Heart left ventricle (tissue), 16 donors: Measurements from ENCODE around the gene NPAS2. TPM values are rescaled to one million over a fixed set of nuclear protein-coding genes. Genes with fewer than 3 reads are reported as not detected.

Experiments used
- ATAC-seq, 4 donors: fragments of 200-7000 bp; cut with Tn5 transposase; one replicate each; pipeline ENCODE4 v1.9.1; 2020 to 2022; ENCODE audit warnings: moderate library complexity in 4 of 4, mild to moderate bottlenecking in 3 of 4, moderate number of reproducible peaks in 1 of 4
- DNase-seq, 5 donors: peaks; one replicate each; pipeline ENCODE4 v3.0.0-alpha.2; 2020
- H3K27ac ChIP-seq, 12 donors: fragments of 200-600 bp; sonication (generic) in 4 of 12; one replicate each; pipeline versions ENCODE4 v1.5.0 to v1.8.0; 2016 to 2022; ENCODE audit warnings: mild to moderate bottlenecking in 2 of 12
- H3K27me3 ChIP-seq, 9 donors: fragments of 200-600 bp; sonication (generic) in 2 of 9; one replicate each; pipeline versions ENCODE4 v1.5.1 to v1.8.0; 2016 to 2022; ENCODE audit warnings: mild to moderate bottlenecking in 3 of 9
- H3K36me3 ChIP-seq, 9 donors: fragments of 200-600 bp; sonication (generic) in 2 of 9; one replicate each; pipeline versions ENCODE4 v1.5.0 to v1.8.0; 2018 to 2022; ENCODE audit warnings: mild to moderate bottlenecking in 2 of 9
- H3K4me1 ChIP-seq, 12 donors: fragments of 200-600 bp; sonication (generic) in 4 of 12; one replicate each; pipeline versions ENCODE4 v1.5.0 to v1.8.0; 2016 to 2022; ENCODE audit warnings: mild to moderate bottlenecking in 3 of 12
- H3K4me3 ChIP-seq, 12 donors: fragments of 200-600 bp; sonication (generic) in 4 of 12; one replicate each; pipeline versions ENCODE4 v1.5.0 to v1.8.0; 2017 to 2022; ENCODE audit warnings: mild to moderate bottlenecking in 9 of 12, moderate library complexity in 4 of 12
- H3K9me3 ChIP-seq, 12 donors: fragments of 200-600 bp; sonication (generic) in 4 of 12; one replicate each; pipeline versions ENCODE4 v1.5.0 to v1.8.0; 2016 to 2022; ENCODE audit warnings: mild to moderate bottlenecking in 1 of 12
- POLR2A ChIP-seq, 2 donors: fragments of 450-650 bp; IDR thresholded peaks; one replicate each; pipeline ENCODE4 v1.6.1; 2017; ENCODE audit warnings: antibody characterized with exemption in 2 of 2, mild to moderate bottlenecking in 2 of 2, moderate library complexity in 2 of 2
- WGBS, 4 donors: extraction: QIAGEN DNeasy Blood & Tissue Kit in 2 of 4; methylation state at CpG; one replicate each; pipeline versions ENCODE4 v1.1.5 to v1.1.7; 2013 to 2018; 5-methylcytosine and 5-hydroxymethylcytosine counted together
- intact Hi-C, 10 donors: fragments of 100-400 bp; cut with DNase I; formaldehyde crosslinking; loops; one replicate each; pipeline versions ENCODE4 v1.11.1 to v1.14.2; 2022
- polyA plus RNA-seq, 2 donors: library from polyadenylated mRNA; stranded (reverse); fragments of 200-250 nt; gene quantifications; one replicate each; pipeline ENCODE4 v1.2.3, GENCODE V29; 2013
- total RNA-seq, 9 donors: library from RNA; depleted of rRNA in 2 of 9; stranded (reverse); fragments of >200 nt in 2 of 9; fragmentation: NEBNext Ultra II Directional in 3 of 9; extraction: Animal tissue kit (Norgen Biotek cat#: 25700) in 3 of 9; gene quantifications; one replicate each; pipeline versions ENCODE4 v1.1.0 to v1.2.4, GENCODE V29; 2016 to 2023
- TF ChIP-seq, protein P1 (sequence below), 12 donors: fragments of 200-600 bp; sonication (generic) in 4 of 12; IDR thresholded peaks; one replicate each; pipeline versions ENCODE4 v1.5.0 to v1.8.0; 2018 to 2022; ENCODE audit warnings: antibody characterized with exemption in 12 of 12, mild to moderate bottlenecking in 5 of 12
- donor health status: ischemic (EF 13 %, LVEDD 7.1; RV severe dilation, severe dysfunction).
- donor health status: healthy with polysubstance abuse.
- donor health status: DM: no; HTN: yes; CAD: no.
- donor health status: DM: no; HTN: no; CAD: no.
- donor health status: ischemic (EF 25% LVEDD 6.9; RV normal size, moderate dysfunction).
- donor health status: ischemic (EF 25% LVEDD 5.7; RV mildly dilated, moderate dysfunction).
- donor health status: healthy.
- donor health status: DM: yes; HTN: yes; CAD: no.
- donor health status: ischemic (EF 35%, LVEDD 5.7; RV mildly dilated, moderate dysfunction).
- donor health status: nonischemic (EF 11% LVEDD 7.7; RV severe dilation, severe dysfunction).
- donor health status: DM: yes; HTN: yes; CAD: no.
- donor health status: PGD.
- donor health status: ischemic (EF 29% LVEDD 5.4; RV normal size, mild dysfunction).
- donor health status: nonischemic (EF 23%, LVEDD 6.1; RV moderate dilation, normal function).

NPAS2 gene
- total and polyA plus RNA-seq, 11 donors = 28.2 to 144 (median 43.3) TPM

- peak; percentile 87 to 95 (median 92) for ATAC-seq
- intact Hi-C loops = loop anchor here in 3 of 10 donors (2.0 to 5.0 kb wide), 2 partner anchors 121 to 122 kb away; partner anchors contain the start of gene TBC1D8 (in 2 of the 3)
- 55 to 71% (median 60%) methylated on average over 10 of the region's 10 CpGs for WGBS, 4 donors
- TF ChIP-seq, protein P1, sequence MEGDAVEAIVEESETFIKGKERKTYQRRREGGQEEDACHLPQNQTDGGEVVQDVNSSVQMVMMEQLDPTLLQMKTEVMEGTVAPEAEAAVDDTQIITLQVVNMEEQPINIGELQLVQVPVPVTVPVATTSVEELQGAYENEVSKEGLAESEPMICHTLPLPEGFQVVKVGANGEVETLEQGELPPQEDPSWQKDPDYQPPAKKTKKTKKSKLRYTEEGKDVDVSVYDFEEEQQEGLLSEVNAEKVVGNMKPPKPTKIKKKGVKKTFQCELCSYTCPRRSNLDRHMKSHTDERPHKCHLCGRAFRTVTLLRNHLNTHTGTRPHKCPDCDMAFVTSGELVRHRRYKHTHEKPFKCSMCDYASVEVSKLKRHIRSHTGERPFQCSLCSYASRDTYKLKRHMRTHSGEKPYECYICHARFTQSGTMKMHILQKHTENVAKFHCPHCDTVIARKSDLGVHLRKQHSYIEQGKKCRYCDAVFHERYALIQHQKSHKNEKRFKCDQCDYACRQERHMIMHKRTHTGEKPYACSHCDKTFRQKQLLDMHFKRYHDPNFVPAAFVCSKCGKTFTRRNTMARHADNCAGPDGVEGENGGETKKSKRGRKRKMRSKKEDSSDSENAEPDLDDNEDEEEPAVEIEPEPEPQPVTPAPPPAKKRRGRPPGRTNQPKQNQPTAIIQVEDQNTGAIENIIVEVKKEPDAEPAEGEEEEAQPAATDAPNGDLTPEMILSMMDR (IDR thresholded peaks at IDR 0.05) = peak in 8 of 12 donors; percentile 8 to 45 (median 16)
- no peak for TF ChIP-seq POLR2A (IDR thresholded peaks at IDR 0.05)
- DNase-seq = peak in 3 of 5 donors; percentile 32 to 71 (median 39)
- Histone ChIP-seq H3K36me3 (peaks cover 0 to 99% (median 80%) of the 10 kb centered on the region in 9 donors), H3K27me3 (no peaks in the 10 kb centered on the region), H3K4me3 (no peak overlapping the region), H3K4me1 (peaks cover 0 to 19% (median 0%) of the 10 kb centered on the region in 12 donors), H3K27ac (peak overlapping the region in 7 of 12 donors; percentile 9 to 73 (median 37)), H3K9me3 (no peaks in the 10 kb centered on the region)
Observed at GRCh38 chr2:101030866-101031554, 211.1 kb downstream of the NPAS2 start.

GRCh38 chr2:101032084-101032776, 212.3 kb downstream of the NPAS2 start:
- no peaks in the 10 kb centered on the region for H3K27me3 ChIP-seq
- peaks cover 0 to 19% (median 0%) of the 10 kb centered on the region in 12 donors for H3K4me1 ChIP-seq
- WGBS, 4 donors = 87 to 92% (median 91%) methylated on average over 14 to 15 of the region's 15 CpGs
- H3K4me3 ChIP-seq = no peak overlapping the region
- TF ChIP-seq, protein P1 (IDR thresholded peaks at IDR 0.05) = no peak
- no peak for TF ChIP-seq POLR2A (IDR thresholded peaks at IDR 0.05)
- H3K36me3 ChIP-seq = peaks cover 0 to 99% (median 78%) of the 10 kb centered on the region in 9 donors
- H3K27ac ChIP-seq = peak overlapping the region in 2 of 12 donors; percentile 72 to 73
- no peaks in the 10 kb centered on the region for H3K9me3 ChIP-seq
- intact Hi-C loops = loop anchor here in 2 of 10 donors (5.0 kb wide), 1 partner anchor 120 kb away; the partner anchor contains the start of gene TBC1D8 (in 2 of the 2)
- ATAC-seq (no peak), DNase-seq (no peak)

- Histone ChIP-seq H3K4me1 (peaks cover 0 to 21% (median under 1%) of the 10 kb centered on the region in 12 donors), H3K4me3 (no peak overlapping the region), H3K36me3 (peaks cover 0 to 96% (median 81%) of the 10 kb centered on the region in 9 donors), H3K27ac (no peak overlapping the region), H3K27me3 (no peaks in the 10 kb centered on the region), H3K9me3 (no peaks in the 10 kb centered on the region)
- 90 to 92% (median 91%) methylated on average over 2 of the region's 2 CpGs for WGBS, 4 donors
- no peak for TF ChIP-seq POLR2A (IDR thresholded peaks at IDR 0.05)
- TF ChIP-seq, protein P1 (IDR thresholded peaks at IDR 0.05) = peak; percentile 23 to 60 (median 46)
- intact Hi-C loops = loop anchor here in 6 of 10 donors (5.0 kb wide), 2 partner anchors 116 to 166 kb away; partner anchors contain the start of gene TBC1D8 (in 5 of the 6)
- no peak for DNase-seq
- no peak for ATAC-seq
Observed at GRCh38 chr2:101036562-101036961, 216.6 kb downstream of the NPAS2 start.
